ENCODE data around the gene SLFN13.

GRCh38 chr17:35486920-35487732 is 38.6 kb upstream of the SLFN13 start:
- TF ChIP-seq EZH2phosphoT487 (IDR thresholded peaks at IDR 0.05; ENCODE audit: low read depth, severe bottlenecking, unreplicated experiment) (no peak), CTCF (IDR thresholded peaks at IDR 0.05; ENCODE audit: poor library complexity) (no peak)

Data from hepatocyte (in vitro differentiated cells).